ENCODE data around the gene SPATA2.

- TF ChIP-seq CTCF (IDR thresholded peaks at IDR 0.05; ENCODE audit: control extremely low read depth in 1 of 3, insufficient read depth in 1 of 3, low read depth in 1 of 3, low read length in 3 of 3) (no peak), TCF12 (IDR thresholded peaks at IDR 0.05; ENCODE audit: low read depth, low read length) (no peak), RFX5 (IDR thresholded peaks at IDR 0.05; ENCODE audit: borderline replicate concordance, low read depth, low read length) (no peak), POLR2AphosphoS5 (IDR thresholded peaks at IDR 0.05; ENCODE audit: low read depth, low read length) (no peak), NANOG (IDR thresholded peaks at IDR 0.05; ENCODE audit: insufficient read depth, low read depth, low read length, poor library complexity, severe bottlenecking) (no peak), GTF2F1 (IDR thresholded peaks at IDR 0.05; ENCODE audit: borderline replicate concordance, low read depth, low read length) (no peak), JUN (IDR thresholded peaks at IDR 0.05; ENCODE audit: low read depth, low read length) (no peak), SP2 (IDR thresholded peaks at IDR 0.05; ENCODE audit: low read length) (no peak), EZH2 (IDR thresholded peaks at IDR 0.05; ENCODE audit: low read depth, low read length, severe bottlenecking) (no peak), CHD2 (IDR thresholded peaks at IDR 0.05; ENCODE audit: low read length) (no peak), SRF (IDR thresholded peaks at IDR 0.05; ENCODE audit: low read depth, low read length) (no peak), HDAC6 (IDR thresholded peaks at IDR 0.05; ENCODE audit: low read depth, low read length) (no peak), EGR1 (IDR thresholded peaks at IDR 0.05; ENCODE audit: borderline replicate concordance, low read depth, low read length) (no peak), TAF1 (IDR thresholded peaks at IDR 0.05; ENCODE audit: low read depth, low read length) (no peak)
These were observed 26.1 kb downstream of the SPATA2 start for GRCh38 chr20:49889001-49889934.

Data from H1 (cell line).